ES-I3 (cell line): Measurements from ENCODE around the gene CA9.

Experiments used
- H3K36me3 ChIP-seq: 2 replicates; pipeline ENCODE4 v1.6.1; 2013; ENCODE audit warnings: mild to moderate bottlenecking, low read length, control low read depth, moderate library complexity; ENCODE audit not compliant: insufficient read depth
- H3K4me1 ChIP-seq: 2 replicates; pipeline ENCODE4 v1.6.1; 2013; ENCODE audit warnings: mild to moderate bottlenecking, control low read depth, low read length; ENCODE audit not compliant: insufficient read depth
- H3K9ac ChIP-seq: 2 replicates; pipeline ENCODE4 v1.6.1; 2013; ENCODE audit warnings: low read depth, mild to moderate bottlenecking, low read length, moderate library complexity
- H3K9me3 ChIP-seq: 2 replicates; pipeline ENCODE4 v1.6.1; 2013; ENCODE audit warnings: mild to moderate bottlenecking, low read length, moderate library complexity; ENCODE audit not compliant: control insufficient read depth, insufficient read depth

CA9 gene

GRCh38 chr9:35659340-35659739 lies 14.4 kb upstream of the CA9 start:
- H3K36me3 ChIP-seq, result peaks cover 6% of the 10 kb centered on the region; the same call in 1 of the 2 replicates
- H3K9me3 ChIP-seq, result no peaks in the 10 kb centered on the region
- peak overlapping the region; percentile 85; the same call in 1 of the 2 replicates for H3K9ac ChIP-seq
- H3K4me1 ChIP-seq, result peaks cover 7% of the 10 kb centered on the region; the same call in 1 of the 2 replicates

GRCh38 chr9:35660966-35661415 lies 12.7 kb upstream of the CA9 start:
- Histone ChIP-seq H3K9me3 (no peaks in the 10 kb centered on the region), H3K36me3 (peaks cover 6% of the 10 kb centered on the region; the same call in 1 of the 2 replicates), H3K4me1 (peaks cover 7% of the 10 kb centered on the region; the same call in 1 of the 2 replicates), H3K9ac (no peak overlapping the region)

- Histone ChIP-seq H3K36me3 (peaks cover 6% of the 10 kb centered on the region; the same call in 1 of the 2 replicates), H3K4me1 (peaks cover 4% of the 10 kb centered on the region; the same call in 1 of the 2 replicates), H3K9ac (no peak overlapping the region), H3K9me3 (no peaks in the 10 kb centered on the region)
Observed at GRCh38 chr9:35661756-35662350, 11.9 kb upstream of the CA9 start.

DNA sequence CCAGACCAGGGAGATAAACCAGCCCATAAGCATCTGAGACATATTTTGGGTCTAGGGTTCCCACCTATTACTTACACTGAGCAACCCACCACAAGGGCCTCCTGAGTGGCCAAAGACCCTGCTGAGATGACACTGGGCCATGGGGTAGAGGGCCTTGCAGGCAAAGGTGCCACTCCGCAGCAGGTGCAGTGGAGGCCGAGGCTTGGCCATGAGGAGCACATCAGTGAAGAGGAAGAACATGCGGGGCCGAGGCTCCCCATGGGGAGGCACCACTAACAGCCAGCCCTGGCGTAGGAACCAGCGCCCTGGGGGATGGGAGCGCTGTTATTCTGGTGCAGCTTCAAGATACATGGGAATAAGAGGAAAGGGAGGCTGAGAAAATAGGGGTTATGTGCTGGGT lies 11.3 kb upstream of the CA9 start:
- Histone ChIP-seq H3K4me1 (peaks cover 4% of the 10 kb centered on the region; the same call in 1 of the 2 replicates), H3K9me3 (no peaks in the 10 kb centered on the region), H3K36me3 (peaks cover 6% of the 10 kb centered on the region; the same call in 1 of the 2 replicates), H3K9ac (no peak overlapping the region)

DNA sequence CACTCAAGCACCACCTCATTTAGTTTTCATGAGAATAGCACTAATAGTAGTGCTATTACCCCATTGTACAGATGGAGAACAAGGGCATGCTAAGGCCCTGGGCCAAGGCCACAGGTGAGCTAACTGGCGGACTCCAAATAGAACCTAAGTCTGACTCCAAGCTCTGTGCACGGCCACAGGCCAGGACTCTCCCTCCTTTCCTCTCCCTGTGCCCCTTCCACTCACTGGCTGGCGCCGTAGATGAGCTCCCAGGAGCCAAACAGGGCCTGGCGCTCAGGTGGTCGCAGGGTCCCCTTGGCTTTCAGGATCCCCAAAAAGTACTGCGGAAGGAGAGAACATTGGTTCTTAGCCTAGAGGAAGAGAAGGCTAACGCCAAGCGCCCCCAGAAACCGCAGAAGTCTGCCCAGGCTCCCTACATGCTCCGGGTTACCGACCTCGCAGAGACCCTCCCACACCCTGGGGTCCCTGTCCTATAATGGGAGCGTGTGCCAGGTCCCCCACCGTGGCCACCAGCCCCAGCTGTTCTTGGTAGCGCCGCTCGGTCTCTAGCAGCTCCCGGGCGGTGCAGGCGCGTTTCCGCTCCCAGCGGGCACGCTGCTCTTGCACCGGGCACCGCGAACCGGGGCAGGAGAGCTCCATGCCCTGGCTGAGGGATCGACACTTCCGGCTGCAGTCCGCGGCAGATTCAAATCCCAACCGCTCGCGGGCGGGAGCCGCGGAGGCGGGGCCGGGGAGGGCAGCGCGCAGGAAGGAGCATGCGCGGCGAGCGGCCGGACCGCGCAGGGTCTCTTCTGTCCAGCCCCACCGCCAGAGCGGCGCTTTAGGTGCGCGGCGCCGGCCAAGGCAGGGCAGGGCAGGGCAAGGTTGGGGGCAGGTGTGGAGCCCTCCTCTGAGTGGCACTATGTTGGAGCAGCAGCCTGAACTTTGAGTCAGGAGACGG lies 8.9 kb upstream of the CA9 start, which contains the start of gene ARHGEF39:
ARHGEF39 (minus strand) TSS at position 665 of the 940 bp plus-strand sequence; CDS start at position 639, 26 bp downstream.
- peaks cover 6% of the 10 kb centered on the region; the same call in 1 of the 2 replicates for H3K36me3 ChIP-seq
- peak within 1 kb of the TSS; percentile 85 for H3K9ac ChIP-seq
- H3K9me3 ChIP-seq, result no peaks in the 10 kb centered on the region
- H3K4me1 ChIP-seq, result peaks cover 4% of the 10 kb centered on the region; the same call in 1 of the 2 replicates

DNA sequence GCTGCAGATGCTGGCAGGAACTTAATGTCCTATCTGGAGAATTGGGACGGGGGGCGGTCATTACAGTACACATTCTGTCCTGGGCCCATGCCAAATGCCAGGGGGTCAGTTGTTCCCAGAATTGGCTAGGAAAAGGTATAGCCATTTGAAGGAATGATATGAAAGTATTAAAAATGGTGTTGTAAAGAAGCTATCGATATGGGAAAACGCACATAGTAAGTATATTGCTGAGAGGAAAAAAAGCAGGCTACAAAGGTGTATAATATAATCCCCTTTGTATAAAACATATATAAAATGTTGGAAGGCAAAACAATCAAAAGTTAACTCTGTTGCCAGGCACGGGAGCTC lies 8.3 kb upstream of the CA9 start:
- Histone ChIP-seq H3K9me3 (no peaks in the 10 kb centered on the region), H3K36me3 (peaks cover 2% of the 10 kb centered on the region; the same call in 1 of the 2 replicates), H3K9ac (peak overlapping the region; percentile 85; the same call in 1 of the 2 replicates), H3K4me1 (peaks cover 4% of the 10 kb centered on the region; the same call in 1 of the 2 replicates)

GRCh38 chr9:35666045-35666444 lies 7.7 kb upstream of the CA9 start:
- H3K9ac ChIP-seq, result no peak overlapping the region
- no peaks in the 10 kb centered on the region for H3K4me1 ChIP-seq
- peaks cover 1% of the 10 kb centered on the region; the same call in 1 of the 2 replicates for H3K36me3 ChIP-seq
- H3K9me3 ChIP-seq, result no peaks in the 10 kb centered on the region

GRCh38 chr9:35666549-35666948 lies 7.2 kb upstream of the CA9 start:
- H3K9ac ChIP-seq, result no peak overlapping the region

GRCh38 chr9:35667939-35668338 lies 5.8 kb upstream of the CA9 start:
- Histone ChIP-seq H3K4me1 (no peaks in the 10 kb centered on the region), H3K9ac (no peak overlapping the region)

More at GRCh38 chr9:35666549-35666948, 7.2 kb upstream of the CA9 start:
- no peaks in the 10 kb centered on the region; the same call in 1 of the 2 replicates for H3K36me3 ChIP-seq
- no peaks in the 10 kb centered on the region for H3K9me3 ChIP-seq
- H3K4me1 ChIP-seq, result no peaks in the 10 kb centered on the region

GRCh38 chr9:35669331-35670145 lies 4.2 kb upstream of the CA9 start:
- H3K9me3 ChIP-seq, result no peaks in the 10 kb centered on the region
- no peaks in the 10 kb centered on the region for H3K4me1 ChIP-seq
- no peak overlapping the region for H3K9ac ChIP-seq
- no peaks in the 10 kb centered on the region for H3K36me3 ChIP-seq

More at GRCh38 chr9:35667939-35668338, 5.8 kb upstream of the CA9 start:
- Histone ChIP-seq H3K9me3 (no peaks in the 10 kb centered on the region), H3K36me3 (no peaks in the 10 kb centered on the region)

- Histone ChIP-seq H3K4me1 (no peaks in the 10 kb centered on the region), H3K36me3 (no peaks in the 10 kb centered on the region), H3K9ac (no peak overlapping the region), H3K9me3 (no peaks in the 10 kb centered on the region)
Observed at GRCh38 chr9:35674025-35674361, 265 bp downstream of the CA9 start.

GRCh38 chr9:35675204-35675603 lies 1.5 kb downstream of the CA9 start:
- Histone ChIP-seq H3K9ac (peak overlapping the region; percentile 74), H3K4me1 (peaks cover 5% of the 10 kb centered on the region; the same call in 1 of the 2 replicates), H3K36me3 (no peaks in the 10 kb centered on the region), H3K9me3 (no peaks in the 10 kb centered on the region)

DNA sequence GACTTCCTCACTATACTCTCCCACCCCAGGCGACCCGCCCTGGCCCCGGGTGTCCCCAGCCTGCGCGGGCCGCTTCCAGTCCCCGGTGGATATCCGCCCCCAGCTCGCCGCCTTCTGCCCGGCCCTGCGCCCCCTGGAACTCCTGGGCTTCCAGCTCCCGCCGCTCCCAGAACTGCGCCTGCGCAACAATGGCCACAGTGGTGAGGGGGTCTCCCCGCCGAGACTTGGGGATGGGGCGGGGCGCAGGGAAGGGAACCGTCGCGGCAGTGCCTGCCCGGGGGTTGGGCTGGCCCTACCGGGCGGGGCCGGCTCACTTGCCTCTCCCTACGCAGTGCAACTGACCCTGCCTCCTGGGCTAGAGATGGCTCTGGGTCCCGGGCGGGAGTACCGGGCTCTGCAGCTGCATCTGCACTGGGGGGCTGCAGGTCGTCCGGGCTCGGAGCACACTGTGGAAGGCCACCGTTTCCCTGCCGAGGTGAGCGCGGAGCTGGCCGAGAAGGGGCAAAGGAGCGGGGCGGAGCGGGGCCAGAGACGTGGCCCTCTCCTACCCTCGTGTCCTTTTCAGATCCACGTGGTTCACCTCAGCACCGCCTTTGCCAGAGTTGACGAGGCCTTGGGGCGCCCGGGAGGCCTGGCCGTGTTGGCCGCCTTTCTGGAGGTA lies 2.1 kb downstream of the CA9 start:
- peak overlapping the region; percentile 74 for H3K9ac ChIP-seq
- peaks cover 12% of the 10 kb centered on the region; the same call in 1 of the 2 replicates for H3K4me1 ChIP-seq
- no peaks in the 10 kb centered on the region for H3K36me3 ChIP-seq
- no peaks in the 10 kb centered on the region for H3K9me3 ChIP-seq
